Body of pancreas (tissue), 4 donors: Measurements from ENCODE around the gene SNTG2. TPM values are rescaled to one million over a fixed set of nuclear protein-coding genes. Genes with fewer than 3 reads are reported as not detected.

Experiments used
- ATAC-seq: fragments of 150-250 bp; one replicate; pipeline ENCODE4 v1.9.1; 2016
- DNase-seq, 4 donors: peaks; one replicate each; pipeline ENCODE4 v3.0.0-alpha.2; 2019
- H3K27ac ChIP-seq, 4 donors: fragments of 200-600 bp; sonication (generic); 1 replicate in 3 of 4; 2 replicates in 1 of 4; pipeline versions ENCODE4 v1.5.1 to v1.6.1; 2016 to 2019; ENCODE audit warnings: mild to moderate bottlenecking in 1 of 4, mixed read lengths in 1 of 4, moderate library complexity in 1 of 4
- H3K27me3 ChIP-seq, 2 donors: fragments of 200-600 bp; sonication (generic); one replicate each; pipeline ENCODE4 v1.6.0; 2016; ENCODE audit warnings: mild to moderate bottlenecking in 1 of 2
- H3K36me3 ChIP-seq, 2 donors: fragments of 200-600 bp; sonication (generic); replicated peaks in 1 of 2; 2 replicates each; pipeline ENCODE4 v1.5.1; 2016; ENCODE audit warnings: low read depth in 2 of 2; ENCODE audit not compliant: insufficient read depth in 1 of 2
- H3K4me1 ChIP-seq: fragments of 200-600 bp; sonication (generic); one replicate; pipeline ENCODE4 v1.6.0; 2016
- H3K4me3 ChIP-seq, 2 donors: fragments of 200-600 bp; sonication (generic); 1 replicate in 1 of 2; 2 replicates in 1 of 2; pipeline ENCODE4 v1.5.1; 2016 to 2019
- H3K9me3 ChIP-seq, 3 donors: fragments of 200-600 bp; sonication (generic); 1 replicate in 2 of 3; 2 replicates in 1 of 3; pipeline ENCODE4 v1.5.1; 2016
- POLR2A ChIP-seq, 3 donors: fragments of 450-650 bp; IDR thresholded peaks; one replicate each; pipeline ENCODE4 v1.6.1; 2016; ENCODE audit warnings: antibody characterized with exemption in 3 of 3, mild to moderate bottlenecking in 2 of 3
- WGBS, 2 donors: methylation state at CpG; one replicate each; pipeline ENCODE4 v1.1.5; 2017; 5-methylcytosine and 5-hydroxymethylcytosine counted together
- intact Hi-C: fragments of 100-400 bp; cut with DNase I; formaldehyde crosslinking; loops from one replicate; pipeline ENCODE4 v1.15.1; 2023
- total RNA-seq, 2 donors: library from RNA; depleted of rRNA; stranded (reverse); fragments of >200 nt; gene quantifications; one replicate each; pipeline ENCODE4 v1.1.0, GENCODE V29; 2016
- TF ChIP-seq, protein P1 (sequence below), 7 experiments: fragments of 450-650 bp in 4 of 7; fragments of 200-600 bp in 3 of 7; sonication (generic) in 3 of 7; IDR thresholded peaks; one replicate each; pipeline ENCODE4 v1.5.1; 2016 to 2019; ENCODE audit warnings: antibody characterized with exemption in 7 of 7

Gene SNTG2
- total RNA-seq, 2 donors from 2014 or later = 11.9 to 18.7 TPM

DNA sequence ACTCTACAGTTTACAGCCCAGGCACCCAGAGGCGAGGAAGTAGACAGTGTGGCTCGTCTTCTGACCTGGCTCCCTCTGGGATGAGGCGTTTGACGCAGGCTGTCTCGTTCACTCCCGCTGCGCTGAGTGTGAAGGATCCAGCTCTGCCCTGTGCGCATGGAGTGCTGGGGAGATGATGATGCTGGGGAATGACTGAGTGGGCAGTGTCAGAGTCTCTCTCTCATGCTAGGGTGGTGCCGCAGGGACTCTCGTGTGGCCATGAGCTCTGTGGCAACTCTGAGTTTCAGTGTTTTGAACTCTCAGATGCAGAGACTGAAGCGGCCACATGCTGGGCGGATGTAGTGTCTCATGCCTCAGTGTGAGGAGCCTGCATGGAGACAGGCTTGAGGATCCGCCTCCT, 344.3 kb downstream of the SNTG2 start:
- Histone ChIP-seq H3K27me3 (no peaks in the 10 kb centered on the region), H3K36me3 (no peaks in the 10 kb centered on the region), H3K4me1 (no peaks in the 10 kb centered on the region), H3K9me3 (no peaks in the 10 kb centered on the region), H3K27ac (no peak overlapping the region), H3K4me3 (no peak overlapping the region)
- no peak for TF ChIP-seq POLR2A (IDR thresholded peaks at IDR 0.05)
- TF ChIP-seq, protein P1, sequence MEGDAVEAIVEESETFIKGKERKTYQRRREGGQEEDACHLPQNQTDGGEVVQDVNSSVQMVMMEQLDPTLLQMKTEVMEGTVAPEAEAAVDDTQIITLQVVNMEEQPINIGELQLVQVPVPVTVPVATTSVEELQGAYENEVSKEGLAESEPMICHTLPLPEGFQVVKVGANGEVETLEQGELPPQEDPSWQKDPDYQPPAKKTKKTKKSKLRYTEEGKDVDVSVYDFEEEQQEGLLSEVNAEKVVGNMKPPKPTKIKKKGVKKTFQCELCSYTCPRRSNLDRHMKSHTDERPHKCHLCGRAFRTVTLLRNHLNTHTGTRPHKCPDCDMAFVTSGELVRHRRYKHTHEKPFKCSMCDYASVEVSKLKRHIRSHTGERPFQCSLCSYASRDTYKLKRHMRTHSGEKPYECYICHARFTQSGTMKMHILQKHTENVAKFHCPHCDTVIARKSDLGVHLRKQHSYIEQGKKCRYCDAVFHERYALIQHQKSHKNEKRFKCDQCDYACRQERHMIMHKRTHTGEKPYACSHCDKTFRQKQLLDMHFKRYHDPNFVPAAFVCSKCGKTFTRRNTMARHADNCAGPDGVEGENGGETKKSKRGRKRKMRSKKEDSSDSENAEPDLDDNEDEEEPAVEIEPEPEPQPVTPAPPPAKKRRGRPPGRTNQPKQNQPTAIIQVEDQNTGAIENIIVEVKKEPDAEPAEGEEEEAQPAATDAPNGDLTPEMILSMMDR (IDR thresholded peaks at IDR 0.05) = no peak
- no peak for ATAC-seq
- intact Hi-C loops = no loop called here
- no peak for DNase-seq
- WGBS, 2 donors = 81 to 85% methylated on average over 10 to 13 of the region's 13 CpGs

DNA sequence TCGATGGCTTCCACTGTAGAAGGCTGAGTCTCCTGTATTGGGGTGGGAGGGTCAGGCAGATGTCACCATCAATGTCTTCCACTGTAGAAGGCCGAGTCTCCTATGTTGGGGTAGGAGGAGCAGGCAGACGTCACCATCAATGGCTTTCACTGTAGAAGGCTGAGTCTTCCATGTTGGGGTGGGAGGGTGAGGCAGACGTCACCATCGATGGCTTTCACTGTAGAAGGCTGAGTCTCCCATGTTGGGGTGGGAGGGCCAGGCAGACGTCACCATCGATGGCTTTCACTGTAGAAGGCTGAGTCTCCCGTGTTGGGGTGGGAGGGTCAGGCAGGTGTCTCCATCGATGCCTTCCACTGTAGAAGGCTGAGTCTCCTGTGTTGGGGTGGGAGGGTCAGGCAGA, 345.1 kb downstream of the SNTG2 start:
- no peak overlapping the region for H3K4me3 ChIP-seq
- ATAC-seq (no peak), DNase-seq (no peak)
- WGBS, 2 donors = 86 to 89% methylated on average over 9 of the region's 9 CpGs
- H3K36me3 ChIP-seq = no peaks in the 10 kb centered on the region
- intact Hi-C loops = no loop called here
- H3K4me1 ChIP-seq = no peaks in the 10 kb centered on the region
- H3K9me3 ChIP-seq = no peaks in the 10 kb centered on the region
- no peak overlapping the region for H3K27ac ChIP-seq
- no peak for TF ChIP-seq POLR2A (IDR thresholded peaks at IDR 0.05)
- TF ChIP-seq, protein P1 (IDR thresholded peaks at IDR 0.05) = no peak
- H3K27me3 ChIP-seq = no peaks in the 10 kb centered on the region

GRCh38 chr2:1297372-1298159, 346.9 kb downstream of the SNTG2 start:
- DNase-seq (no peak), ATAC-seq (no peak)
- no peaks in the 10 kb centered on the region for H3K36me3 ChIP-seq
- 79 to 81% methylated on average over 17 of the region's 17 CpGs for WGBS, 2 donors
- no peak overlapping the region for H3K27ac ChIP-seq
- no peak overlapping the region for H3K4me3 ChIP-seq
- H3K4me1 ChIP-seq = no peaks in the 10 kb centered on the region
- intact Hi-C loops = no loop called here
- no peaks in the 10 kb centered on the region for H3K9me3 ChIP-seq
- no peak for TF ChIP-seq POLR2A (IDR thresholded peaks at IDR 0.05)
- TF ChIP-seq, protein P1 (IDR thresholded peaks at IDR 0.05) = no peak
- no peaks in the 10 kb centered on the region for H3K27me3 ChIP-seq

DNA sequence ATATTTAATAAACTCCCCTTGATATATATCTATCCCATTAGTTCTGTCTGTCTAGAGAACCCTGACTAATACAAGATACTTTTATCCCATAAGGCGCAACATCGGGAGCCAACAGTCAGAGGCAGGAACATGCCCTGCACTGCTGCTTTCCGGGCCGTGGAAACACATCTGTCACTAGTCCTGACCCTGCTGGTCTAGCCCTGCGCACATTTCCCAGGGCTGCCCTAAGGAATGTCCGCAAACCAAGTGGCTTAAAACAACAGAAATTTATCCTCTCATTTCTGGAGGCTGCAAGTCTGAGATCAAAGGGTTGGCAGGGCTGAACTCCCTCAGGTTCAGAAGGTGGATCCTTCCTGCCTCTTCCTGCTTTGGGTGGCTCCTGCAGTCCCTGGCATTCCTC, 348.4 kb downstream of the SNTG2 start:
- Histone ChIP-seq H3K4me1 (no peaks in the 10 kb centered on the region), H3K27ac (no peak overlapping the region), H3K36me3 (no peaks in the 10 kb centered on the region), H3K4me3 (no peak overlapping the region), H3K9me3 (no peaks in the 10 kb centered on the region), H3K27me3 (no peaks in the 10 kb centered on the region)
- intact Hi-C loops = no loop called here
- no peak for DNase-seq
- no peak for ATAC-seq
- 80 to 84% methylated on average over 6 of the region's 6 CpGs for WGBS, 2 donors
- TF ChIP-seq, protein P1 (IDR thresholded peaks at IDR 0.05) = no peak
- TF ChIP-seq POLR2A (IDR thresholded peaks at IDR 0.05) = no peak

- H3K4me1 ChIP-seq = peaks cover 3% of the 10 kb centered on the region
- WGBS, 2 donors = 93 to 96% methylated on average over 8 to 9 of the region's 9 CpGs
- H3K4me3 ChIP-seq = no peak overlapping the region
- no peaks in the 10 kb centered on the region for H3K36me3 ChIP-seq
- ATAC-seq (no peak), DNase-seq (no peak)
- no peaks in the 10 kb centered on the region for H3K9me3 ChIP-seq
- intact Hi-C loops = no loop called here
- H3K27me3 ChIP-seq = no peaks in the 10 kb centered on the region
- no peak for TF ChIP-seq POLR2A (IDR thresholded peaks at IDR 0.05)
- TF ChIP-seq, protein P1 (IDR thresholded peaks at IDR 0.05) = no peak
- no peak overlapping the region for H3K27ac ChIP-seq
These were observed 349.6 kb downstream of the SNTG2 start for GRCh38 chr2:1300284-1300683.
